ENCODE data around the gene GNG13.

The GNG13 gene

DNA sequence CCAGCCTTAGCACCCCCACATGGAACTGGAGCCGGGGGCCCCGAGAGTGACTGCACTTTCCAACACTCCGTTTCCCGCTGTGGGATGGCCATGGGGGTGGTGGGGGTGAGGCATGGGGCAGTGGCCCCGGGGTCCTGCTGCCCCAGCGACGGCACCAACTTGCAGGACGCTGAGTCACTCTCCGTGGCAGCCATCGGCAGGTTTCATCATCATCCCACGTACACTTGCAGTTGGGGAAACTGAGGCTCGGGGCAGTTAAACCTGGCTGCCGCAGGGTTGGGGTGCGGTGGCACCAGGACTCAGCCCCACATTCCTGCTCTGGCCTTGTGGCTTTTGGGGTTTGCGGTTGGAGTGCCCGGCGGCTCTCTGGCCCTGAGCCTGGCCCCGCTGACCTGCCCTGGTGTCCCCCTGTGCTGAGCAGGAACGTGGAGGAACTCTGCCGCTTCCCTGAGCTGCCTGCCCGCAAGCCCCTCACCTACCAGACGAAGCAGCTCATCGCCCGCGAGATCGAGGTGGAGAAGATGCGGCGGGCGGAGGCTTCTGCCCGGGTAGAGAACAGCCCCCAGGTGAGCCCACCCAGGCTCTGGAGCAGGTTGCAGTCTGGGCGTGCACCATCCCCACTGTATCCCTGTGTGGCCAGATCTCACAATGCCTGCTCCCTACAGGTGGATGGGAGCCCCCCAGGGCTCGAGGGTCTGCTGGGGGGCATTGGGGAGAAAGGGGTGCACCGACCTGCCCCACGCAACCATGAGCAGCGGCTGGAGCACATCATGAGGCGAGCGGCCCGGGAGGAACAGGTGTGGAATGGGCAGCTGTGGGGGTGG is 4.0 kb downstream of the GNG13 start:
- no peak overlapping the region for H3K4me3 ChIP-seq (ENCODE audit: low read depth, low read length)
- no peak for DNase-seq (ENCODE audit: low read depth)
- in situ Hi-C loops (cut with HindIII; ENCODE audit: low sequenced_read_pairs): no loop called here
- TF ChIP-seq, protein P1, sequence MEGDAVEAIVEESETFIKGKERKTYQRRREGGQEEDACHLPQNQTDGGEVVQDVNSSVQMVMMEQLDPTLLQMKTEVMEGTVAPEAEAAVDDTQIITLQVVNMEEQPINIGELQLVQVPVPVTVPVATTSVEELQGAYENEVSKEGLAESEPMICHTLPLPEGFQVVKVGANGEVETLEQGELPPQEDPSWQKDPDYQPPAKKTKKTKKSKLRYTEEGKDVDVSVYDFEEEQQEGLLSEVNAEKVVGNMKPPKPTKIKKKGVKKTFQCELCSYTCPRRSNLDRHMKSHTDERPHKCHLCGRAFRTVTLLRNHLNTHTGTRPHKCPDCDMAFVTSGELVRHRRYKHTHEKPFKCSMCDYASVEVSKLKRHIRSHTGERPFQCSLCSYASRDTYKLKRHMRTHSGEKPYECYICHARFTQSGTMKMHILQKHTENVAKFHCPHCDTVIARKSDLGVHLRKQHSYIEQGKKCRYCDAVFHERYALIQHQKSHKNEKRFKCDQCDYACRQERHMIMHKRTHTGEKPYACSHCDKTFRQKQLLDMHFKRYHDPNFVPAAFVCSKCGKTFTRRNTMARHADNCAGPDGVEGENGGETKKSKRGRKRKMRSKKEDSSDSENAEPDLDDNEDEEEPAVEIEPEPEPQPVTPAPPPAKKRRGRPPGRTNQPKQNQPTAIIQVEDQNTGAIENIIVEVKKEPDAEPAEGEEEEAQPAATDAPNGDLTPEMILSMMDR (IDR thresholded peaks at IDR 0.05; ENCODE audit: low read depth, low read length, missing control alignments): no peak

DNA sequence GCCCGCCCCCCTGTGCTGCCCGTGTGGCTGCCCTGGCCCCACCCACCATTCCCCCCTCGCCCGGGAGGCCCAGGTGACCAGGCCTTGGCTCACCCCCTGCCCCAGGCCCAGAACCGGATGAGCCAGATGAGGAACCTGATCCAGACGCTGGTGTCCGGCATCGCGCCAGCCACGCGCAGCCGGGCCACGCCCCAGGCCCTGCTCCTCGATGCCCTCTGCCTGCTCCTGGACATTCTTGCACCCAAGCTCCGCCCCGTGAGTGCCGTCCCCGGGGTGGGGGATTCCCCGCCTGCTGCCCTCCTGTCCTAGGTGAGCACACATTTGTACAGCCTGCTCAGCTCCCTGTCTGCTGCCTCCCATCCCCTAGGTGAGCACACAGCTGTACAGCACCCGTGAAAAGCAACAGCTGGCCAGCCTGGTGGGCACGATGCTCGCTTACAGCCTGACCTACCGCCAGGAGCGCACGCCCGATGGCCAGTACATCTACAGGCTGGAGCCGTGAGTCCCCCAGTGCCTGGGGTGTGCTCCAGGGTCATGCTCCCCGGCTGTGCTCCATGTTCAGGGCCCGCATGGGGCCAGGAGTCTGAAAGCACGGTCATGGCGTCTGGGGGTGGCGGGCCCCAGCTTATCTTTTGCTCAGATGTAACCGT is 4.8 kb downstream of the GNG13 start:
- DNase-seq (ENCODE audit: low read depth): no peak
- no peak overlapping the region for H3K4me3 ChIP-seq (ENCODE audit: low read depth, low read length)
- TF ChIP-seq, protein P1 (IDR thresholded peaks at IDR 0.05; ENCODE audit: low read depth, low read length, missing control alignments): no peak
- in situ Hi-C loops (cut with HindIII; ENCODE audit: low sequenced_read_pairs): no loop called here

DNA sequence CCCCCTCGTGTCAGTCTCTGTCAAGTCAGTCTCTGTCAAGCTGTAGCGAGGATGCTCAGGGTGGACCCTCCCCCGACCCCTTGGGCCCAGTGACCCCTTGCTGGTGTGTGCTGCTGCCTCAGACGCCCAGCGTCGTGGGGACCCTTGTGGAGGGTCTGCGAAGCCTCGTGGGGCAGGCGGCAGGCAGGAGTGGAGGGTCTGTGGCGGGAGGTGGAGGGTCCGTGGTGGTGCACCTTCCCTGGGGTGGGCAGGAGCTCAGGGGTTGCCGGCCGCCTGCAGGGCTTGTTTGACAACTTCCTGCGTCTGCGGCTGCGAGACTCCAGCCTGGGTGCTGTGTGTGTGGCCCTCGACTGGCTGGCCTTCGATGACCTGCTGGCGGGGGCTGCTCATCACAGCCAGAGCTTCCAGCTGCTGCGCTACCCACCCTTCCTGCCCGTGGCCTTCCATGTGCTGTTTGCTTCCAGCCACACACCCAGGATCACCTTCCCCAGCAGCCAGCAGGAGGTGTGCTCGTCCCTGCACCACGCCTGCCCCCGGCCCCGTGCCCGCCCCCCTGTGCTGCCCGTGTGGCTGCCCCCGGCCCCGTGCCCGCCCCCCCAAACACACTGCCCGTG is 5.6 kb downstream of the GNG13 start:
- DNase-seq (ENCODE audit: low read depth): no peak
- in situ Hi-C loops (cut with HindIII; ENCODE audit: low sequenced_read_pairs): no loop called here
- TF ChIP-seq, protein P1 (IDR thresholded peaks at IDR 0.05; ENCODE audit: low read depth, low read length, missing control alignments): no peak
- H3K4me3 ChIP-seq (ENCODE audit: low read depth, low read length): no peak overlapping the region

DNA sequence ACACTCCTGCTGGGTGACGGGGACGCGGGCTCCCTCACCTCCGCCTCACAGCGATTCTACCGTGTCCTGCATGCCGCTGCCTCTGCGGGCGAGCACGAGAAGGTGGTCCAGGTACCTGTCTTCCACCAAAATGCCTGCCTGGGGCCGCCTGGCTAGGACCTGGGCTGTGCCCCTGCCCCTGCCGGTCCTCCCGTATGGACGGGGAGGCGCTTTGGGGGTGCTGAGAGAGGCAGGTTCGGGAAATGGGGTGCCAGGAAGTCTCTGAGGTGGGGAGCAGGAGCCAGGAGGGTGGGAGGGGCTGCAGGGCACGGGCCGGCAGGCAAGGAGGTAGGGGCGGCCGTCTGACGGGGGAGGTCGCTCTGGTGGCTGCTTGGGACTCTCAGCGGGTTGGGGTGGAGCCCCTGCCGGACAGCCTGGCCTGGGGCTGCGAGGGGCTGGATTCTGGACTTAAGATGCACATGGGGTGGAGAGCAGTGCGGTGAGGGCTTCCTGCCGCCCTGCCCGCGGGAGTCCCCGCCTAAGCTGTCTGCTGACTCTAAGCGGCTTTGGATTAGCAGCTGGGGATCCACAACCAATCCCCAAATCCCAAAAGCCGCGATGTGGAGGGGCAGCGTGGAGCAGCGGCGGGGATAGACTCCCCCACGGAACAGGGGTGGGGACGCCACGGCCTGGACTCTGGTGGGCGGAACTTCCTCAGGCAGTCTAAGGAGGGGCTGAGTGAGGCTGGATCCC is 6.3 kb downstream of the GNG13 start:
- H3K4me3 ChIP-seq (ENCODE audit: low read depth, low read length): no peak overlapping the region
- no peak for DNase-seq (ENCODE audit: low read depth)
- in situ Hi-C loops (cut with HindIII; ENCODE audit: low sequenced_read_pairs): no loop called here
- TF ChIP-seq, protein P1 (IDR thresholded peaks at IDR 0.05; ENCODE audit: low read depth, low read length, missing control alignments): no peak

DNA sequence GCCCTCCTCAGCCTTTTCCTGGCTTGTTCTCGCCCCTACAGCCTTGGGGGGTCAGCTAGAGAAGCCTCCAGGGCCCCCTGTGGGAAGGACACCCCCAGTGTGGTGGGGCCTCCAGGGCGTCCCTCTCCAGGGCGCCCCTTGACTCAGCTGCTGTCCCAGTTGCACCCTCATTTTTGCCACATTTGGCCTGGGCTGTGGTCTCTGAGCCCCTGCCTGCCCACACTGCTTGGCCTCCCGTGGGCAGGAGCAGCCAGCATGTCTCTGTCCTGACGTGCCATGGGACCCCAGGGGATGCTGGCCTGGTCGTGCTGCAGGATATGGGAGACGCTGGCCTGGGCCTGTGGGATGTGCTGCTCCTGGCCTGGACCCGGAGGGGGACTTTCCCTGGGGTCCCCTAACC is 7.1 kb downstream of the GNG13 start:
- in situ Hi-C loops (cut with HindIII; ENCODE audit: low sequenced_read_pairs): no loop called here
- TF ChIP-seq, protein P1 (IDR thresholded peaks at IDR 0.05; ENCODE audit: low read depth, low read length, missing control alignments): no peak
- H3K4me3 ChIP-seq (ENCODE audit: low read depth, low read length): no peak overlapping the region
- no peak for DNase-seq (ENCODE audit: low read depth)

All from astrocyte of the cerebellum (primary cell).